Measurements from ENCODE around the gene KBTBD2.

DNA sequence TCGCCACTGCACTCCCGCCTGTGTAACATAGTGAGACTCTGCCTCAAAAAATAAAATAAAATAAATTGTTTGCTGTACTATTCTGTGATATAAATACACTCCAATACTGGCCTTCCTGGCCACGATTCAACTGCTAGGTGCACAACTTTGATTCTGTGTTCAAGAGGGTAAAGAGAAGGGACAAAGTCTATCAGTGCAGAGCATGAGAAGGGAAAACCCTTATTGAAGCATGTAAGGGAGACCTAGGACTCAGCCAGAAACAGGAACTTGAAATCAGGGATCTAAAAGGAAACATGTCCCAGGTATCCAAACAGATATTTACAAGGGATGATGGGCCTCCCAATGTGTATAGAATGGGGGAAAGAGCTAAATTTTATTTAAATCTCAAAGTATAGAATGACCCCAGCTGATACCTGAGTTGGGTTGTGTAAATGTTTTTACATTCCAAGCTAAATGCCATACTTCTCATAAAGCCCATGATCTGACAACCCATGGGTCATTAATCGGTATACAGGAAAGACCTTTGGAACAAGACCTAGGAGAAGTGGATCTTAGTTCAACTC is 9.0 kb upstream of the KBTBD2 start:
- TF ChIP-seq EZH2phosphoT487 (IDR thresholded peaks at IDR 0.05; ENCODE audit: borderline replicate concordance, low read length): no peak
- TF ChIP-seq, protein P1, sequence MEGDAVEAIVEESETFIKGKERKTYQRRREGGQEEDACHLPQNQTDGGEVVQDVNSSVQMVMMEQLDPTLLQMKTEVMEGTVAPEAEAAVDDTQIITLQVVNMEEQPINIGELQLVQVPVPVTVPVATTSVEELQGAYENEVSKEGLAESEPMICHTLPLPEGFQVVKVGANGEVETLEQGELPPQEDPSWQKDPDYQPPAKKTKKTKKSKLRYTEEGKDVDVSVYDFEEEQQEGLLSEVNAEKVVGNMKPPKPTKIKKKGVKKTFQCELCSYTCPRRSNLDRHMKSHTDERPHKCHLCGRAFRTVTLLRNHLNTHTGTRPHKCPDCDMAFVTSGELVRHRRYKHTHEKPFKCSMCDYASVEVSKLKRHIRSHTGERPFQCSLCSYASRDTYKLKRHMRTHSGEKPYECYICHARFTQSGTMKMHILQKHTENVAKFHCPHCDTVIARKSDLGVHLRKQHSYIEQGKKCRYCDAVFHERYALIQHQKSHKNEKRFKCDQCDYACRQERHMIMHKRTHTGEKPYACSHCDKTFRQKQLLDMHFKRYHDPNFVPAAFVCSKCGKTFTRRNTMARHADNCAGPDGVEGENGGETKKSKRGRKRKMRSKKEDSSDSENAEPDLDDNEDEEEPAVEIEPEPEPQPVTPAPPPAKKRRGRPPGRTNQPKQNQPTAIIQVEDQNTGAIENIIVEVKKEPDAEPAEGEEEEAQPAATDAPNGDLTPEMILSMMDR (conservative IDR thresholded peaks at IDR 0.05; ENCODE audit: low read depth, low read length): no peak
- no peak for TF ChIP-seq EZH2 (IDR thresholded peaks at IDR 0.05; ENCODE audit: low read length, unreplicated experiment)
